Ascending aorta (tissue), 2 donors: ENCODE measurements around the gene GOPC. TPM values are rescaled to one million over a fixed set of nuclear protein-coding genes. Genes with fewer than 3 reads are reported as not detected.
"Not testable (repeated sequence)": the region's sequence is repeated elsewhere in the genome, so short reads cannot be mapped to it uniquely, and the experiment has no call there.

Source experiments
- DNase-seq, 2 donors: peaks; one replicate each; pipeline ENCODE4 v3.0.0-alpha.2; 2019; ENCODE audit warnings: low spot score in 2 of 2
- H3K27ac ChIP-seq, 2 donors: fragments of 200-600 bp; sonication (generic); one replicate each; pipeline ENCODE4 v1.5.1; 2016 to 2017; ENCODE audit warnings: mild to moderate bottlenecking in 1 of 2
- H3K27me3 ChIP-seq: fragments of 200-600 bp; sonication (generic); one replicate; pipeline ENCODE4 v1.5.1; 2017
- H3K36me3 ChIP-seq, 2 donors: fragments of 200-600 bp; sonication (generic); one replicate each; pipeline ENCODE4 v1.5.1; 2016
- H3K4me1 ChIP-seq, 2 donors: fragments of 200-600 bp; sonication (generic); one replicate each; pipeline ENCODE4 v1.5.1; 2016 to 2017; ENCODE audit warnings: mild to moderate bottlenecking in 1 of 2
- H3K4me3 ChIP-seq, 2 donors: fragments of 200-600 bp; sonication (generic); one replicate each; pipeline ENCODE4 v1.5.1; 2016 to 2017; ENCODE audit warnings: mild to moderate bottlenecking in 1 of 2
- H3K9me3 ChIP-seq, 2 donors: fragments of 200-600 bp; sonication (generic); one replicate each; pipeline ENCODE4 v1.5.1; 2016
- intact Hi-C: fragments of 100-400 bp; cut with DNase I; formaldehyde crosslinking; loops from one replicate; pipeline ENCODE4 v1.15.1; 2023
- total RNA-seq: library from RNA; depleted of rRNA; stranded (reverse); fragments of >200 nt; gene quantifications from one replicate; pipeline ENCODE4 v1.1.0, GENCODE V29; 2016
- TF ChIP-seq, protein P1 (sequence below), 3 experiments: fragments of 200-600 bp in 2 of 3; fragments of 450-650 bp in 1 of 3; sonication (generic) in 2 of 3; IDR thresholded peaks; one replicate each; pipeline ENCODE4 v1.5.1; 2016 to 2019; ENCODE audit warnings: antibody characterized with exemption in 3 of 3, mild to moderate bottlenecking in 1 of 3, moderate library complexity in 1 of 3

The GOPC gene
- total RNA-seq: 12.5 TPM

DNA sequence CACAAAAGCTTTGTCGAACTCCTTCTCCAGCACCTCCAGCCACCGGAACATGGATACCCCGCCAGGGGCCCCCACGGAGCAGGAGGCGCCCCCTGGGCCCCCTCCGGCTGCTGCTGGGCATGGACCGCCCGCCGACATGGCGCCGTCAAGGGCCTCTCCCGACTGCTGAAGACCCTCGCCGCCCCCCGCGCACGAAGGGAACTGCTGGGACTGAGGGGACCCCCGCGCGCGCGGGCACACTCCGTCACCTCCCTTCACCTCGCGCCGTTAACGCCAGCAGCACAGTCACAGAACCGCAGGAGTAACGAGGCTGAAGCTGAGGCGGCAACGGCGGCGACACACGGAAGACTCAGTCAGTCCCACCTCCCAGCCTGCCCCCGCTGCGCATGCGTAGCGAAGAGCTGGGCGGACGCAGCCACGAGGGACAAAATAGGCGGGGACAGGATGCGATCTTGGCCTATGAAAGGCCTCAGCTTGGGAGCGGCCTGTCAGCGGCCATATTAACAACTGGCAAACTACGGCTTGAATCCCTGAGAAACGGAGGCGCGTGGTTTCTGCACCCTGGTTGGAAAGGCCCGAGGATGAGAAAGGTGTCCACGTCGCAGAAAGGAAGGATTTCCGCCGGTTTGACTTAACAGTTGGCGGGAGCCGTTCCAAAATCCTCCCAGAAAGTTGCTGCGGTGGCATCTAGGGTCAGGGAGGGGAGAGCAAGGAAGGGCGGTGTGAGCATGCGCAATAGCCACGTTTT, at the start of gene GOPC:
Gene GOPC, minus strand, starts transcription at position 361 of the 748 bp plus-strand sequence. Its CDS starts 223 bp downstream, at position 138.
- Histone ChIP-seq H3K27me3 (no peaks in the 10 kb centered on the region), H3K9me3 (peaks cover 0 to 4% of the 10 kb centered on the region in 2 donors), H3K4me1 (peaks cover 0 to 14% of the 10 kb centered on the region in 2 donors), H3K4me3 (peak within 1 kb of the TSS; percentile 93), H3K27ac (peak within 1 kb of the TSS; percentile 80 to 89), H3K36me3 (peaks cover 0 to 7% of the 10 kb centered on the region in 2 donors)
- intact Hi-C loops: loop anchor here (1.0 to 10.0 kb wide), 5 partner anchors 55 to 1292 kb away; partner anchors contain the start of genes ASF1A and DCBLD1
- TF ChIP-seq, protein P1, sequence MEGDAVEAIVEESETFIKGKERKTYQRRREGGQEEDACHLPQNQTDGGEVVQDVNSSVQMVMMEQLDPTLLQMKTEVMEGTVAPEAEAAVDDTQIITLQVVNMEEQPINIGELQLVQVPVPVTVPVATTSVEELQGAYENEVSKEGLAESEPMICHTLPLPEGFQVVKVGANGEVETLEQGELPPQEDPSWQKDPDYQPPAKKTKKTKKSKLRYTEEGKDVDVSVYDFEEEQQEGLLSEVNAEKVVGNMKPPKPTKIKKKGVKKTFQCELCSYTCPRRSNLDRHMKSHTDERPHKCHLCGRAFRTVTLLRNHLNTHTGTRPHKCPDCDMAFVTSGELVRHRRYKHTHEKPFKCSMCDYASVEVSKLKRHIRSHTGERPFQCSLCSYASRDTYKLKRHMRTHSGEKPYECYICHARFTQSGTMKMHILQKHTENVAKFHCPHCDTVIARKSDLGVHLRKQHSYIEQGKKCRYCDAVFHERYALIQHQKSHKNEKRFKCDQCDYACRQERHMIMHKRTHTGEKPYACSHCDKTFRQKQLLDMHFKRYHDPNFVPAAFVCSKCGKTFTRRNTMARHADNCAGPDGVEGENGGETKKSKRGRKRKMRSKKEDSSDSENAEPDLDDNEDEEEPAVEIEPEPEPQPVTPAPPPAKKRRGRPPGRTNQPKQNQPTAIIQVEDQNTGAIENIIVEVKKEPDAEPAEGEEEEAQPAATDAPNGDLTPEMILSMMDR (IDR thresholded peaks at IDR 0.05): peak; percentile 6 to 24 (median 9)
- peak; percentile 91 to 98 for DNase-seq

DNA sequence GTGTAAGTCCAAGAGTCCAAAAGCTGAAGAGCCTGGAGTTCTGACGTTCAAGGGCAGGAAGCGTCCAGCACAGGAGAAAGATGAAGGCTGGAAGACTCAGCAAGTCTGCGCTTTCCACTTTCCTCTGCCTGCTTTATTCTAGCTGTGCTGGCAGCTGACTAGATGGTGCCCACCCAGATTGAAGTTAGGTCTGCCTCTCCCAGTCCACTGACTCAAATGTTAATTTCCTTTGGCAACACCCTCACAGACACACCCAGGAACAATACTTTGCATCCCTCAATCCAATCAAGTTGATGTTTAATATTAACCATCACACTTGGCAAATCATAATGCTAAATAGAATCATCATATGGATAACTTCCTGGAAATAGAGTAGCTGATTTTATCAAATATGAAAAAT, 49.7 kb upstream of the GOPC start:
- H3K27me3 ChIP-seq, H3K4me3 ChIP-seq, H3K36me3 ChIP-seq, intact Hi-C loops, DNase-seq, H3K4me1 ChIP-seq, H3K27ac ChIP-seq: not testable (repeated sequence)
- peaks cover 0 to 11% of the 10 kb centered on the region in 2 donors for H3K9me3 ChIP-seq

DNA sequence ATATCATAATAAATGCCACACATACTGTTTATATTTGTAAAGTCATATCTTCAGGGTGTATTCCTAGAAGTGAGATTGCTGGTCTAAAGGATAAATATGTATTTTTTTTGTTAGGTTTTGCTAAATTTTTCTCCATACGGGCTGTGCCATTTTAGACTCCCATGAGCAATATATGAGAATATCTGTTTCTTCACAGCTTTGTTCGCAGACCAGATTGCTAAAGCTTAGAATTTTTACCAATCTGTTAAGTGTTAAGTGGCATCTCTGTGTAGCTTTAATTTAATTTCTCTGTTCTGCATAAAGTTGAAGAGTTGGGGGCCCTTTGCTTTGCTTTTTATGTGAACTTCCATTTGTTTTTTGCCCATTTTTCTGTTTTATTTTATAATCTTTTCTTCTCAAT, 40.7 kb upstream of the GOPC start:
- no peaks in the 10 kb centered on the region for H3K9me3 ChIP-seq
- H3K4me1 ChIP-seq: no peaks in the 10 kb centered on the region
- TF ChIP-seq, protein P1 (IDR thresholded peaks at IDR 0.05): no peak
- no peak overlapping the region for H3K4me3 ChIP-seq
- no peak for DNase-seq
- intact Hi-C loops: no loop called here
- H3K27ac ChIP-seq: no peak overlapping the region
- H3K27me3 ChIP-seq: no peaks in the 10 kb centered on the region
- no peaks in the 10 kb centered on the region for H3K36me3 ChIP-seq

DNA sequence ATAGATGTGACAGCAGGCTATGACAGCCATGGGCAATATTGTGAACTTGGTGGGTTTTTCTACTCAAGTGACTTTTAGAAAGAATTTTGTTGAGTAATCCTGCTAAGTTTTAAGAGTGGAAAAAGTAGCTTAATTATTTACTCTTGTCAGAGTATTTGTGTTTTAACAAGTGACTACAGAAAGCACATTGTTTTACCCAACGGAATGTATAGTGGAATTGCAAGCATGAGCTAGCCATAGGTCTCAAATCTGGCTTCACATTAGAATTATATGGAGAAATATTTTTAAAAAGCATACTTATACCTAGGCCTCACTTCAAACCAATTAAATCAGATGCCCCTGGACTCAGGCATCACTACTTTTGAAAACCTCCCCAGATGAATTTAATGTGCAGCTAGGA, 35.5 kb upstream of the GOPC start:
- H3K27me3 ChIP-seq: no peaks in the 10 kb centered on the region
- no peak for DNase-seq
- TF ChIP-seq, protein P1 (IDR thresholded peaks at IDR 0.05): no peak
- no peak overlapping the region for H3K27ac ChIP-seq
- H3K9me3 ChIP-seq: no peaks in the 10 kb centered on the region
- no peak overlapping the region for H3K4me3 ChIP-seq
- intact Hi-C loops: no loop called here
- no peaks in the 10 kb centered on the region for H3K36me3 ChIP-seq
- H3K4me1 ChIP-seq: no peaks in the 10 kb centered on the region

DNA sequence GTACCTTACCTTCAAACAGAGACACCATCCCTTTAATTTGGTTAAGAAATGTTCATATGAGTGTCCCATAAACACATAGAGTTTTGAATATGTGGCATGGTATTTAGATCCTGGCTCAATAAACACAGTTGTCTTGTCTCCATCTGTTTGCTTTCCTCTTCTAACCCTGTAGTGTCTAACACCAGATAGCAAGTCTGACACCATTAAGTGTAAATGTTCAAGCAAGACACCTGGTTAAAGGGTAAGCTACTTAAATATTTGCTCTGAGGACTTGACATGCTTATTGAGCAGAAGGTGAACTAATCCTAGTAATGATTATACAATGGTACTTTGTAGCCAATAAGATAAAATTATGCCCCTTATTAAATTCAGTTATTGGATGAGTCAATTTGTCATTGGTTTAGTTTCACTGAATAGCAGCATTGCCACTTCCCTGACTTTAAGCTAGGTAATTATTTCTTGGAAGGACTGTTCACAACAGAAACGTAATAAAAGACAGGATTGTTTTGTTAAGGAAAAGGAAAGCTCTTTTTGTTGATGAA, 26.9 kb upstream of the GOPC start:
- no peak overlapping the region for H3K27ac ChIP-seq
- H3K4me3 ChIP-seq: no peak overlapping the region
- H3K36me3 ChIP-seq: no peaks in the 10 kb centered on the region
- no peaks in the 10 kb centered on the region for H3K4me1 ChIP-seq
- H3K27me3 ChIP-seq: no peaks in the 10 kb centered on the region
- H3K9me3 ChIP-seq: no peaks in the 10 kb centered on the region
- intact Hi-C loops: no loop called here
- TF ChIP-seq, protein P1 (IDR thresholded peaks at IDR 0.05): no peak
- no peak for DNase-seq

DNA sequence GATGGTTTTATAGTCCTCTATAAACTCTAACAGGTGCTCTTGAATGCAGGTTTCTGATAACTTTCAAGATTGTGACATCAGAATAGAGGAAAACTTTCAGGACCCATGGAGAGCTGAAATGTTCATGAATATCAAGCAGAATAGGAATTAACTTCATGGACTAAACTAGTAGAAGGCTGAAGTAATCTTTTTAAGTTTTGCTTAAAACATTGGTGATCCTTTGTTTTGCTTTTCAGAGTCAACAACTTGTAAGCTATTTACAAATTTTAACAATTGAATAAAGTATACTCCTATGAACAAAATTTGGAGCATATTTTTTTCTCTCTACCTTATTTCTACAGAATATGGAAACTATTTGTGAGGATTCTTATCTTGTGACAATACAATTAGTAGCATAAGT, 25.2 kb upstream of the GOPC start:
- intact Hi-C loops: no loop called here
- H3K4me3 ChIP-seq: no peak overlapping the region
- no peaks in the 10 kb centered on the region for H3K9me3 ChIP-seq
- TF ChIP-seq, protein P1 (IDR thresholded peaks at IDR 0.05): no peak
- no peaks in the 10 kb centered on the region for H3K27me3 ChIP-seq
- no peak overlapping the region for H3K27ac ChIP-seq
- H3K4me1 ChIP-seq: no peaks in the 10 kb centered on the region
- no peak for DNase-seq
- H3K36me3 ChIP-seq: no peaks in the 10 kb centered on the region
